Parathyroid adenoma (tissue), 2 donors: ENCODE measurements around the gene SCN1B.

Experiments used
- H2AFZ ChIP-seq: fragments of 300-600 bp; sonication (generic); one replicate; pipeline ENCODE4 v1.7.0; 2017; ENCODE audit warnings: antibody characterized with exemption, mild to moderate bottlenecking
- H3K27ac ChIP-seq: fragments of 300-600 bp; sonication (generic); one replicate; pipeline ENCODE4 v1.7.0; 2017
- H3K27me3 ChIP-seq: fragments of 300-600 bp; sonication (generic); one replicate; pipeline ENCODE4 v1.7.0; 2017; ENCODE audit warnings: low read length; ENCODE audit not compliant: control insufficient read depth, insufficient read depth
- H3K36me3 ChIP-seq: fragments of 300-600 bp; sonication (generic); one replicate; pipeline ENCODE4 v1.7.0; 2017; ENCODE audit warnings: low read length; ENCODE audit not compliant: control insufficient read depth, insufficient read depth
- H3K4me1 ChIP-seq: fragments of 300-600 bp; sonication (generic); one replicate; pipeline ENCODE4 v1.7.0; 2017; ENCODE audit warnings: control low read depth
- H3K4me2 ChIP-seq: fragments of 300-600 bp; sonication (generic); one replicate; pipeline ENCODE4 v1.7.0; 2017; ENCODE audit warnings: low read length
- H3K4me3 ChIP-seq: fragments of 300-600 bp; sonication (generic); one replicate; pipeline ENCODE4 v1.7.0; 2017; ENCODE audit warnings: low read depth, low read length
- H3K79me2 ChIP-seq: fragments of 300-600 bp; sonication (generic); one replicate; pipeline ENCODE4 v1.7.0; 2017; ENCODE audit warnings: control low read depth
- H3K9ac ChIP-seq: fragments of 300-600 bp; sonication (generic); one replicate; pipeline ENCODE4 v1.7.0; 2017; ENCODE audit warnings: mild to moderate bottlenecking
- H3K9me3 ChIP-seq: fragments of 300-600 bp; sonication (generic); one replicate; pipeline ENCODE4 v1.7.0; 2017; ENCODE audit warnings: low read length; ENCODE audit not compliant: control insufficient read depth
- CTCF ChIP-seq: fragments of 300-600 bp; sonication (generic); IDR thresholded peaks from one replicate; pipeline ENCODE4 v1.7.0; 2017; ENCODE audit warnings: antibody characterized with exemption, mild to moderate bottlenecking
- donor health status: primary hyperparathyroidism.

SCN1B gene

GRCh38 chr19:35060160-35060855 is 30.0 kb downstream of the SCN1B start:
- Histone ChIP-seq H3K4me2 (no peak overlapping the region), H3K4me1 (no peaks in the 10 kb centered on the region), H3K36me3 (no peaks in the 10 kb centered on the region), H3K9ac (no peak overlapping the region), H3K9me3 (no peaks in the 10 kb centered on the region), H3K27me3 (no peaks in the 10 kb centered on the region), H3K79me2 (no peaks in the 10 kb centered on the region), H2AFZ (no peak overlapping the region), H3K4me3 (no peak overlapping the region), H3K27ac (no peak overlapping the region)
- TF ChIP-seq CTCF, result no peak

- no peak for TF ChIP-seq CTCF
- H3K27ac ChIP-seq, result no peak overlapping the region
- no peaks in the 10 kb centered on the region for H3K36me3 ChIP-seq
Measured at GRCh38 chr19:35061583-35062373, 31.5 kb downstream of the SCN1B start.

GRCh38 chr19:35062942-35063341 is 32.7 kb downstream of the SCN1B start:
- no peak for TF ChIP-seq CTCF
- no peak overlapping the region for H3K4me2 ChIP-seq
- no peak overlapping the region for H3K4me3 ChIP-seq
- no peaks in the 10 kb centered on the region for H3K9me3 ChIP-seq
- H3K36me3 ChIP-seq, result no peaks in the 10 kb centered on the region
- no peak overlapping the region for H3K27ac ChIP-seq
- H2AFZ ChIP-seq, result no peak overlapping the region
- no peaks in the 10 kb centered on the region for H3K27me3 ChIP-seq
- no peak overlapping the region for H3K9ac ChIP-seq
- H3K4me1 ChIP-seq, result peaks cover 6% of the 10 kb centered on the region
- H3K79me2 ChIP-seq, result no peaks in the 10 kb centered on the region

More at GRCh38 chr19:35061583-35062373, 31.5 kb downstream of the SCN1B start:
- Histone ChIP-seq H3K4me2 (no peak overlapping the region), H3K27me3 (no peaks in the 10 kb centered on the region), H3K4me3 (no peak overlapping the region), H2AFZ (no peak overlapping the region), H3K79me2 (no peaks in the 10 kb centered on the region), H3K9me3 (no peaks in the 10 kb centered on the region), H3K4me1 (no peaks in the 10 kb centered on the region), H3K9ac (no peak overlapping the region)

- Histone ChIP-seq H3K4me2 (no peak overlapping the region), H3K36me3 (no peaks in the 10 kb centered on the region), H2AFZ (no peak overlapping the region), H3K27me3 (no peaks in the 10 kb centered on the region), H3K9me3 (no peaks in the 10 kb centered on the region), H3K9ac (no peak overlapping the region), H3K4me1 (peaks cover 18% of the 10 kb centered on the region), H3K79me2 (no peaks in the 10 kb centered on the region), H3K27ac (no peak overlapping the region), H3K4me3 (no peak overlapping the region)
- TF ChIP-seq CTCF, result no peak
Measured at GRCh38 chr19:35063940-35064818, 33.9 kb downstream of the SCN1B start.
